Measurements from ENCODE around the gene ZNF598.

The ZNF598 gene

DNA sequence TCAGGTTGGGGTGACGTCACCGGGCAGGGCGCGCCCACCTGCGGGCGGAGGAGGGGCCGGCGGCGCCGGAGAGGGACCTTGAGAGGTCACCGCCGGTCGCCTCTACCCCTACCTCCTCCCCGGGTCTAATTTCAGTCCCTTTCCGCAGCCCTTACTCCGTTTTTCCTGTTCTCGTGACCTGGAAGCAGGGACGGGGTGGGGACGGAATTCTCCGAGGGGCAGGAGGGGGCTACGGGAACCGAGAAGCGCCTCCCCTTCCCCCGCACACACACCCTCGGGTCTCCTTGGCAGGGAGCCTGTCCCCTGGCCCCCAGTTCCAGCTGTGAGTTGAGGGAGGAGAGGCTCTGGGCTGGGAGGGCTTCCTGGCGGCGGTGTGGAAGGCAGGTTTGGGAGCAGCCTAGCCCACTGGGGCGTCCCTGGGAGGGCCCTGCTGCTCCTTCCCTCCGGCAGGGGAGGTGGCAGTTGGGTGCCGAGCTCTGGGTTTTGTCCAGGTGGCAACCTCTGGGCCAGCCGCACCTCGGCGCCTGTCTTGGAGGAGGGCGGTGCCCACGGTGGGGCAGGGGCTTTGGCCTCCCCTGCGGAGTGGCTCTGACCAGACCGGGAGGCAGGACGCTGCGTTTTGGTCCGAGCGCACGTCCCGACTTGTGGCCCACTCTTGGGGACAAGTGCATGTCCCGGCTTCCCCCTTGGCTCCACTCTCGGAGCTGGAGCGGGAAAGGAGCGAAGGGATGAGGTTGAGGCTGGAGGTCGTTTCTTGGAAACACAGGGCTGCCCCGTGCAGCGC, 19.1 kb downstream of the ZNF598 start (continued):
- TF ChIP-seq, protein P1, sequence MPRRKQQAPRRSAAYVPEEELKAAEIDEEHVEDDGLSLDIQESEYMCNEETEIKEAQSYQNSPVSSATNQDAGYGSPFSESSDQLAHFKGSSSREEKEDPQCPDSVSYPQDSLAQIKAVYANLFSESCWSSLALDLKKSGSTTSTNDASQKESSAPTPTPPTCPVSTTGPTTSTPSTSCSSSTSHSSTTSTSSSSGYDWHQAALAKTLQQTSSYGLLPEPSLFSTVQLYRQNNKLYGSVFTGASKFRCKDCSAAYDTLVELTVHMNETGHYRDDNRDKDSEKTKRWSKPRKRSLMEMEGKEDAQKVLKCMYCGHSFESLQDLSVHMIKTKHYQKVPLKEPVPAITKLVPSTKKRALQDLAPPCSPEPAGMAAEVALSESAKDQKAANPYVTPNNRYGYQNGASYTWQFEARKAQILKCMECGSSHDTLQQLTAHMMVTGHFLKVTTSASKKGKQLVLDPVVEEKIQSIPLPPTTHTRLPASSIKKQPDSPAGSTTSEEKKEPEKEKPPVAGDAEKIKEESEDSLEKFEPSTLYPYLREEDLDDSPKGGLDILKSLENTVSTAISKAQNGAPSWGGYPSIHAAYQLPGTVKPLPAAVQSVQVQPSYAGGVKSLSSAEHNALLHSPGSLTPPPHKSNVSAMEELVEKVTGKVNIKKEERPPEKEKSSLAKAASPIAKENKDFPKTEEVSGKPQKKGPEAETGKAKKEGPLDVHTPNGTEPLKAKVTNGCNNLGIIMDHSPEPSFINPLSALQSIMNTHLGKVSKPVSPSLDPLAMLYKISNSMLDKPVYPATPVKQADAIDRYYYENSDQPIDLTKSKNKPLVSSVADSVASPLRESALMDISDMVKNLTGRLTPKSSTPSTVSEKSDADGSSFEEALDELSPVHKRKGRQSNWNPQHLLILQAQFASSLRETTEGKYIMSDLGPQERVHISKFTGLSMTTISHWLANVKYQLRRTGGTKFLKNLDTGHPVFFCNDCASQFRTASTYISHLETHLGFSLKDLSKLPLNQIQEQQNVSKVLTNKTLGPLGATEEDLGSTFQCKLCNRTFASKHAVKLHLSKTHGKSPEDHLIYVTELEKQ (tag by site-specific recombination; IDR thresholded peaks at IDR 0.05; ENCODE audit: borderline replicate concordance) = no peak
- TF ChIP-seq ZNF223 (tag by site-specific recombination; IDR thresholded peaks at IDR 0.05) = no peak
- TF ChIP-seq, protein P2, sequence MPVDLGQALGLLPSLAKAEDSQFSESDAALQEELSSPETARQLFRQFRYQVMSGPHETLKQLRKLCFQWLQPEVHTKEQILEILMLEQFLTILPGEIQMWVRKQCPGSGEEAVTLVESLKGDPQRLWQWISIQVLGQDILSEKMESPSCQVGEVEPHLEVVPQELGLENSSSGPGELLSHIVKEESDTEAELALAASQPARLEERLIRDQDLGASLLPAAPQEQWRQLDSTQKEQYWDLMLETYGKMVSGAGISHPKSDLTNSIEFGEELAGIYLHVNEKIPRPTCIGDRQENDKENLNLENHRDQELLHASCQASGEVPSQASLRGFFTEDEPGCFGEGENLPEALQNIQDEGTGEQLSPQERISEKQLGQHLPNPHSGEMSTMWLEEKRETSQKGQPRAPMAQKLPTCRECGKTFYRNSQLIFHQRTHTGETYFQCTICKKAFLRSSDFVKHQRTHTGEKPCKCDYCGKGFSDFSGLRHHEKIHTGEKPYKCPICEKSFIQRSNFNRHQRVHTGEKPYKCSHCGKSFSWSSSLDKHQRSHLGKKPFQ (tag by site-specific recombination; IDR thresholded peaks at IDR 0.05) = no peak
- TF ChIP-seq, protein P3, sequence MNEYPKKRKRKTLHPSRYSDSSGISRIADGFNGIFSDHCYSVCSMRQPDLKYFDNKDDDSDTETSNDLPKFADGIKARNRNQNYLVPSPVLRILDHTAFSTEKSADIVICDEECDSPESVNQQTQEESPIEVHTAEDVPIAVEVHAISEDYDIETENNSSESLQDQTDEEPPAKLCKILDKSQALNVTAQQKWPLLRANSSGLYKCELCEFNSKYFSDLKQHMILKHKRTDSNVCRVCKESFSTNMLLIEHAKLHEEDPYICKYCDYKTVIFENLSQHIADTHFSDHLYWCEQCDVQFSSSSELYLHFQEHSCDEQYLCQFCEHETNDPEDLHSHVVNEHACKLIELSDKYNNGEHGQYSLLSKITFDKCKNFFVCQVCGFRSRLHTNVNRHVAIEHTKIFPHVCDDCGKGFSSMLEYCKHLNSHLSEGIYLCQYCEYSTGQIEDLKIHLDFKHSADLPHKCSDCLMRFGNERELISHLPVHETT (tag by site-specific recombination; IDR thresholded peaks at IDR 0.05) = no peak
- TF ChIP-seq, protein P4, sequence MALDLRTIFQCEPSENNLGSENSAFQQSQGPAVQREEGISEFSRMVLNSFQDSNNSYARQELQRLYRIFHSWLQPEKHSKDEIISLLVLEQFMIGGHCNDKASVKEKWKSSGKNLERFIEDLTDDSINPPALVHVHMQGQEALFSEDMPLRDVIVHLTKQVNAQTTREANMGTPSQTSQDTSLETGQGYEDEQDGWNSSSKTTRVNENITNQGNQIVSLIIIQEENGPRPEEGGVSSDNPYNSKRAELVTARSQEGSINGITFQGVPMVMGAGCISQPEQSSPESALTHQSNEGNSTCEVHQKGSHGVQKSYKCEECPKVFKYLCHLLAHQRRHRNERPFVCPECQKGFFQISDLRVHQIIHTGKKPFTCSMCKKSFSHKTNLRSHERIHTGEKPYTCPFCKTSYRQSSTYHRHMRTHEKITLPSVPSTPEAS (tag by site-specific recombination; IDR thresholded peaks at IDR 0.05) = no peak
- no peak for TF ChIP-seq ZNF776 (tag by site-specific recombination; IDR thresholded peaks at IDR 0.05; ENCODE audit: borderline replicate concordance)
- peak; percentile 78 for TF ChIP-seq ZIC2 (tag by site-specific recombination; IDR thresholded peaks at IDR 0.05)
- TF ChIP-seq ZNF837 (tag by site-specific recombination; IDR thresholded peaks at IDR 0.05) = no peak
- no peak for TF ChIP-seq HOXC10 (CRISPR knock-in tag; IDR thresholded peaks at IDR 0.05)
- TF ChIP-seq ZNF768 (tag by site-specific recombination; IDR thresholded peaks at IDR 0.05) = no peak
- TF ChIP-seq ZNF2 (tag by site-specific recombination; IDR thresholded peaks at IDR 0.05) = no peak
- no peak for TF ChIP-seq ZNF138 (tag by site-specific recombination; IDR thresholded peaks at IDR 0.05; ENCODE audit: borderline replicate concordance)
- TF ChIP-seq ZNF133 (tag by site-specific recombination; IDR thresholded peaks at IDR 0.05) = no peak
- TF ChIP-seq, protein P5, sequence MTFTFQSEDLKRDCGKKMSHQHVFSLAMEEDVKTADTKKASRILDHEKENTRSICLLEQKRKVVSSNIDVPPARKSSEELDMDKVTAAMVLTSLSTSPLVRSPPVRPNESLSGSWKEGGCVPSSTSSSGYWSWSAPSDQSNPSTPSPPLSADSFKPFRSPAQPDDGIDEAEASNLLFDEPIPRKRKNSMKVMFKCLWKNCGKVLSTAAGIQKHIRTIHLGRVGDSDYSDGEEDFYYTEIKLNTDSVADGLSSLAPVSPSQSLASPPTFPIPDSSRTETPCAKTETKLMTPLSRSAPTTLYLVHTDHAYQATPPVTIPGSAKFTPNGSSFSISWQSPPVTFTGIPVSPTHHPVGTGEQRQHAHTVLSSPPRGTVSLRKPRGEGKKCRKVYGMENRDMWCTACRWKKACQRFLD (tag by site-specific recombination; IDR thresholded peaks at IDR 0.05) = no peak
- TF ChIP-seq, protein P6, sequence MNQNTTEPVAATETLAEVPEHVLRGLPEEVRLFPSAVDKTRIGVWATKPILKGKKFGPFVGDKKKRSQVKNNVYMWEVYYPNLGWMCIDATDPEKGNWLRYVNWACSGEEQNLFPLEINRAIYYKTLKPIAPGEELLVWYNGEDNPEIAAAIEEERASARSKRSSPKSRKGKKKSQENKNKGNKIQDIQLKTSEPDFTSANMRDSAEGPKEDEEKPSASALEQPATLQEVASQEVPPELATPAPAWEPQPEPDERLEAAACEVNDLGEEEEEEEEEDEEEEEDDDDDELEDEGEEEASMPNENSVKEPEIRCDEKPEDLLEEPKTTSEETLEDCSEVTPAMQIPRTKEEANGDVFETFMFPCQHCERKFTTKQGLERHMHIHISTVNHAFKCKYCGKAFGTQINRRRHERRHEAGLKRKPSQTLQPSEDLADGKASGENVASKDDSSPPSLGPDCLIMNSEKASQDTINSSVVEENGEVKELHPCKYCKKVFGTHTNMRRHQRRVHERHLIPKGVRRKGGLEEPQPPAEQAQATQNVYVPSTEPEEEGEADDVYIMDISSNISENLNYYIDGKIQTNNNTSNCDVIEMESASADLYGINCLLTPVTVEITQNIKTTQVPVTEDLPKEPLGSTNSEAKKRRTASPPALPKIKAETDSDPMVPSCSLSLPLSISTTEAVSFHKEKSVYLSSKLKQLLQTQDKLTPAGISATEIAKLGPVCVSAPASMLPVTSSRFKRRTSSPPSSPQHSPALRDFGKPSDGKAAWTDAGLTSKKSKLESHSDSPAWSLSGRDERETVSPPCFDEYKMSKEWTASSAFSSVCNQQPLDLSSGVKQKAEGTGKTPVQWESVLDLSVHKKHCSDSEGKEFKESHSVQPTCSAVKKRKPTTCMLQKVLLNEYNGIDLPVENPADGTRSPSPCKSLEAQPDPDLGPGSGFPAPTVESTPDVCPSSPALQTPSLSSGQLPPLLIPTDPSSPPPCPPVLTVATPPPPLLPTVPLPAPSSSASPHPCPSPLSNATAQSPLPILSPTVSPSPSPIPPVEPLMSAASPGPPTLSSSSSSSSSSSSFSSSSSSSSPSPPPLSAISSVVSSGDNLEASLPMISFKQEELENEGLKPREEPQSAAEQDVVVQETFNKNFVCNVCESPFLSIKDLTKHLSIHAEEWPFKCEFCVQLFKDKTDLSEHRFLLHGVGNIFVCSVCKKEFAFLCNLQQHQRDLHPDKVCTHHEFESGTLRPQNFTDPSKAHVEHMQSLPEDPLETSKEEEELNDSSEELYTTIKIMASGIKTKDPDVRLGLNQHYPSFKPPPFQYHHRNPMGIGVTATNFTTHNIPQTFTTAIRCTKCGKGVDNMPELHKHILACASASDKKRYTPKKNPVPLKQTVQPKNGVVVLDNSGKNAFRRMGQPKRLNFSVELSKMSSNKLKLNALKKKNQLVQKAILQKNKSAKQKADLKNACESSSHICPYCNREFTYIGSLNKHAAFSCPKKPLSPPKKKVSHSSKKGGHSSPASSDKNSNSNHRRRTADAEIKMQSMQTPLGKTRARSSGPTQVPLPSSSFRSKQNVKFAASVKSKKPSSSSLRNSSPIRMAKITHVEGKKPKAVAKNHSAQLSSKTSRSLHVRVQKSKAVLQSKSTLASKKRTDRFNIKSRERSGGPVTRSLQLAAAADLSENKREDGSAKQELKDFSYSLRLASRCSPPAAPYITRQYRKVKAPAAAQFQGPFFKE (tag by site-specific recombination; IDR thresholded peaks at IDR 0.05; ENCODE audit: borderline replicate concordance) = no peak
- TF ChIP-seq ZNF266 (tag by site-specific recombination; IDR thresholded peaks at IDR 0.05; ENCODE audit: low read depth) = no peak
- no peak for TF ChIP-seq GLIS1 (tag by site-specific recombination; IDR thresholded peaks at IDR 0.05)
- no peak for TF ChIP-seq ZNF214 (tag by site-specific recombination; IDR thresholded peaks at IDR 0.05; ENCODE audit: borderline replicate concordance)
- no peak for TF ChIP-seq PRDM1 (tag by site-specific recombination; IDR thresholded peaks at IDR 0.05)
- peak; percentile 34; the same call in 1 of the 2 replicates for TF ChIP-seq BCL11A (tag by site-specific recombination; IDR thresholded peaks at IDR 0.05; ENCODE audit: low read depth)
- TF ChIP-seq ZNF791 (tag by site-specific recombination; IDR thresholded peaks at IDR 0.05) = no peak
- TF ChIP-seq, protein P7, sequence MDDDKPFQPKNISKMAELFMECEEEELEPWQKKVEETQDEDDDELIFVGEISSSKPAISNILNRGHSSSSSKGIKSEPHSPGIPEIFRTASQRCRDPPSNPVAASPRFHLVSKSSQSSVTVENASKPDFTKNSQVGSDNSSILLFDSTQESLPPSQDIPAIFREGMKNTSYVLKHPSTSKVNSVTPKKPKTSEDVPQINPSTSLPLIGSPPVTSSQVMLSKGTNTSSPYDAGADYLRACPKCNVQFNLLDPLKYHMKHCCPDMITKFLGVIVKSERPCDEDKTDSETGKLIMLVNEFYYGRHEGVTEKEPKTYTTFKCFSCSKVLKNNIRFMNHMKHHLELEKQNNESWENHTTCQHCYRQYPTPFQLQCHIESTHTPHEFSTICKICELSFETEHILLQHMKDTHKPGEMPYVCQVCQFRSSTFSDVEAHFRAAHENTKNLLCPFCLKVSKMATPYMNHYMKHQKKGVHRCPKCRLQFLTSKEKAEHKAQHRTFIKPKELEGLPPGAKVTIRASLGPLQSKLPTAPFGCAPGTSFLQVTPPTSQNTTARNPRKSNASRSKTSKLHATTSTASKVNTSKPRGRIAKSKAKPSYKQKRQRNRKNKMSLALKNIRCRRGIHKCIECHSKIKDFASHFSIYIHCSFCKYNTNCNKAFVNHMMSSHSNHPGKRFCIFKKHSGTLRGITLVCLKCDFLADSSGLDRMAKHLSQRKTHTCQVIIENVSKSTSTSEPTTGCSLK (tag by site-specific recombination; IDR thresholded peaks at IDR 0.05) = no peak
